ENCODE measurements around the gene MRPL3.

GRCh38 chr3:131421957-131422498 lies 80.7 kb downstream of the MRPL3 start:
- TF ChIP-seq CTCF (IDR thresholded peaks at IDR 0.05) = no peak
- no peak for TF ChIP-seq POLR2A (IDR thresholded peaks at IDR 0.05)
